NCI-H510A treated with DMSO at 0.1 percent for 48 hours (cell line): ENCODE measurements around the gene NT5DC4.

Experiments used
- DNase-seq: peaks from one replicate; lab custom pipeline; 2025; lab: John Stamatoyannopoulos, UW

Gene NT5DC4

GRCh38 chr2:112720785-112721184, at the start of gene NT5DC4:
Gene NT5DC4 (plus strand): TSS chr2:112721020. CDS start chr2:112721080, 60 bp downstream.
- no peak for DNase-seq

DNA sequence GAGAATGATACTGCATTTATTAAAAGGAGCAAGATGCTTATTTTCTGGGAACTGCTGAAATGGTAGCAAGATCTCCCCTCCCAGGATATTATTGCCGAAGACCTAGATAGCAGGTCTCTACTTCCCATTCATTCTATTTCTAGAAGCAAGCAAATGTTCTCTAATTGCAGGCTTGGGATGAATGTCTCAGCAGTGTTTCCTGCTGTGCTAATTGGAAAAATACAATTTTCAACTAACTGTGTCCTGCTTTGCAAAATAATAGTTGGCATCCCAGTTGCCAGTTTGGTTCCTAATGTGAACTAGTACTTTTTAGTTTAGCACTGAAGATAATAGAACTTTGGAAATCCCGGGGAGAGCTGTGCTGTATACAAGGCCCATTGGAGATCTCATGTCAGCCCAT, 49.0 kb upstream of the NT5DC4 start:
- no peak for DNase-seq

DNA sequence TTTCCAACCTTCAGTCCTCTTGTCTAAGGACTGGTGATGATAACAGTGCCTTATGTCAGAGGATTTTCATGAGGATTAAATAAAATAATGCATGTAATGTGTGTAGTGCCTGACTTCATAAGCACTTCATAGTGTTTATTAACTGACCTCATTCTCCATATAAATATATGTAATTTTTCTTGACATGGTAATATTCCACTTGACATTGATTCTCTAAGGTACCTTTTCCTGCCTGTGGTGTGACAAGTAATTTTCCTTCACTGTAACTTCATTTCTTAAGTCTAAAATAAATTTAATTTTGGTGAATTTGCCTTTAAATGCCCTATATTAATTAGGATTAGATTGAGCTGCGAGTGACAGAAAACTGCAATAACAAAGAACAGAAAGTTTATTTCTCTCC, 47.8 kb upstream of the NT5DC4 start:
- no peak for DNase-seq

- DNase-seq: no peak
Measured at GRCh38 chr2:112674229-112674628, 46.6 kb upstream of the NT5DC4 start.

- DNase-seq: no peak
Measured at GRCh38 chr2:112679484-112679883, 41.3 kb upstream of the NT5DC4 start.

- DNase-seq: no peak
Measured at GRCh38 chr2:112680666-112681101, 40.1 kb upstream of the NT5DC4 start.

DNA sequence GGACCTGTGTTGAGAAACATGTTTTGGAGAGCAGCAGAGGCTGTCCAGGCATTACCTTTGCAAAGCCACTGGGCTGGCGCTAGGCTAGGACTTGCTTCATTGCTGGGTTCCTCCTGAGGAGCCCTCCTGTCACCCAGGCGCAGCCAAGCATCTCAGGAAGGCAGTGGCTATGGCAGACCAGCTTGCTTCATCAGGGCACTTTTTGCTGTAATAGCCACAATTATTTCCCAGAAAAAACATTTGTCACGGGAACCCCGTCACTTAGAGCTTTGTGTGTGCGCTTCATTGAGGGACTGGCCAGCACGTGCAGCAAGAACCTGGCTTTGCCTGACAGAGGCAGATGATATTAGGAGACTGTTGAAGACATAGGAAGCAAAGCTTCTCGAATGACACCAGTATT, 38.7 kb upstream of the NT5DC4 start:
- no peak for DNase-seq

GRCh38 chr2:112683550-112684414, 37.0 kb upstream of the NT5DC4 start:
- no peak for DNase-seq

DNA sequence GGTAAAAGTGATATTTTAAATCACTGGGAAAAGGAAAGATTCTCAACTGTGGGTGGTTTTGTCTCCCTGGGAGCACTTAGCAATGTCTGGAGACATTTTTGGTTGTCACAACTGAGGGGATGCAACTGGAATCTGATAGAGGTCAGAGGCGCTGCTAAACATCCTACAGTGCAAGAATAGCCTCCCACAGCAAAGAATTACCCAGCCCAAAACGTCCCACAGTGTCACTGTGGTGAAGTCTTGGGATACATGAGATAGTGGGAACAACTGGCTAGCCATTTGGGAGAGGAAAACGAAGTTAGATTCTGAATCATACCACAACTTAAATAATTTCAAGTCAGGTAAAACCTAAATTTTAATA, 36.4 kb upstream of the NT5DC4 start:
- DNase-seq: no peak

- DNase-seq: no peak
Measured at GRCh38 chr2:112685271-112685884, 35.4 kb upstream of the NT5DC4 start.

DNA sequence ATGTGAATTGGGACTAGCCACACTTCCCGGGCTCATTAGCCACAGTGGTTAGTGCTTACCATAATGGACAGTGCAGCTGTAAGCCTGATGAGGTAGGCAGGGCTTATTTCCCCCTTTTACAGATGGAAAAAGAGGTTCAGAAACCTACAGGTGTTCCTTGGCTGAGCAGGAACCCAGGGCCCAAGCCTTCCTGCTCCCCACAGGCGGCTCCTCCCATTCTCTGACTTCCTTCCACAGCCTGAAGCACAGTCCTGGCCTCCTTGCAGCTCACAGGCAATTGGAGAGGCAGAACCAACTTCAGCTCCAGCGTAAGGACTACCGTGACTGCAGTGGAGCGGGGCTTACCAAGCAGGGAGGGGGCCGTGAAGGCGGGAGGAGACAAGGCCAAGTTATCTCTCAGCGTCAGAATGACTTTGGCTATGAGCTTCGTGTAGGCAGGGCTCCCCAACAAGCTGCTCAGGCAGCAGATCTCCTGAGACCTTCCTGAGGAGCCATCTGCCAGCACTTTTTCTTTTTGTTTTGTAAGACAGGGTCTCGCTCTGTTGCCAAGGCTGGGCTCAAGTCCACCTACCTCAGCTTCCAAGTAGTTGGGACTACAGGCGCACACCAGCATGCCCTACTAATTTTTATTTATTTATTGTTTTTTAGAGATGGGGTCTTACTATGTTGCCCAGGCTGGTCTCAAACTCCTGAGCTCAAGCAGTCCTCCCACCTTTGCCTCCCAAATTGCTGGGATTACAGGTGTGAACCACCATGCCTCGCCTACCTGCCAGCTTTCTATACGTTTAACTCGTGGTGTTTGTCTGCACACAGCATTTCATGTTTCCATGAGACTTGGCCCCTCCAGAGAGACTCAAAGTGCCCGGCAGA, 34.2 kb upstream of the NT5DC4 start:
- no peak for DNase-seq

GRCh38 chr2:112687522-112687921, 33.3 kb upstream of the NT5DC4 start:
- no peak for DNase-seq

DNA sequence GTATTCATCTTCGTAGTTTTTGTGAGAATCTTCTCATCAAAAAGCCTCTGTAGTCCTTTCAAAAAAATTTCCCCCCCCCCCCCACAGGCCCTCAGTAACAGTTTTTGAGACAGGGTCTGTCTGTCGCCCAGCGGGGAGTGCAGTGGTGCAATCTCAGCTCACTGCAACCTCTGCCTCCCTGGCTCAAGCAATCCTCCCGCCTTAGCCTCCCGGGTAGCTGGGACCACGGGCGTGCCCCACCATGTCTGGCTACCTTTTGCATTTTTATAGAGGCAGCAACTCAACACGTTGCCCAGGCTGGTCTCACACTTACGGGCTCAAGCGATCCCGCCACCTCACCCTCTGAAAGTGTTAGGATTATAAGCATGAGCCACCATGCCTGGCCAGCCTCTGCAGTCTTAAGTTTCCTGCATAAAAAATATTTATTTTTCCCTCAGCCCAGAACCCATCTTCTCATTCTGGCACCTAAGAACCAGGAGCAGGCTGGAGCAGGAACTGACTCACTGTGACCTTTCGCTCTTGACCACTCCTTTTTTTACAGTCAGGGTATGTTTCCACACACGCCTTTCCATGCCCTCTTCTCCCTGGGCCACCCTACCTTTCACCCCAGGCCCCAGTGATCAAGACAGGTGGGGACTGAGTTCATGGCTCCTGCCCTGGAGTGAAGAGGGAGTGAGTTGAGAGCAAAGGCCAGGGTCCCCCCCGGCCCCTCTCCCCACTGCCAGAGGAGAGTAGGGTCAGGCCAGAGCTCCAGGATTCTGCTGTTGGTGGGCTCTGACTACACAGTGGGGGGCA, 32.5 kb upstream of the NT5DC4 start:
- no peak for DNase-seq

GRCh38 chr2:112690853-112691401, 29.9 kb upstream of the NT5DC4 start:
- peak; percentile 9 for DNase-seq

GRCh38 chr2:112691881-112692281, 28.9 kb upstream of the NT5DC4 start:
- DNase-seq: no peak

DNA sequence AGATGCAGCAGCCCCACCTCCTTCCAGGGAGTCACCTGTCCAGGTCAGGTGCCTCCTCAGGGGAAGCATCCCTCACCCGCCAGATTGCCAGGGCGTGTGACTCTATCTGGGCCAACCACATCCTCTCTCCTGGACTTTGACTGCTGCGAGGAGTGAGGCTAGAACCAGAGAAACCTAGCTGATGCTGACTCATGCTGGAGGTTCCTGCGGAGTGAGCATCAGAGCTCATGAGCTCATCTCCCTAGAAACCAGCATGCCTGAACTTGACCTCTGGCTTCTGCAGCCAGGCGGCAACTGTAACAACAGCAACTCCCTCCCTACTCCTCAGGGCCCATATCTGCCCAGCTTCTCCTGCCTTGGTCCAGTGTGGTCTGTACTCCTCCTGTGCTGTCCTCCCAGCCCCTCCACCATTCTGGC, 28.3 kb upstream of the NT5DC4 start:
- DNase-seq: peak; percentile 92

DNA sequence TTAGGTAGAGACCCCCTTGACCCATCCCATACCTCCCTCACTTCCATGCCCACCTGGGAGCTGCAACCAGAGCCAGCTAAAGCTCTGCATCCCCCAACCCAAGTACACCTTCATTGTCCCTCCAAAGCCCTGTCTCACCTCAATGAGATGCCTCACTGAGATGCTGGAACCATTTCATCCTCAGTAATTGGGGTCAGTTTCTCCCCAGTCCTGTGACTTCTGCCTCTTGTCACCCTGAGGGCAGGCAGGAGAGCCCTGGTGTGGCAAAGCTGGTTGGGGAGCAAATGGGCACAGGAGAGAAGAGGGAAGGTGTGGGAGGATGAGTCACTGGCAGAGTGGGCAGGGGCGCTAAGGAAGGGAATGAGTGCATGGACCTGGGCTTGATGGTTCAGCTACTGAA, 27.9 kb upstream of the NT5DC4 start:
- no peak for DNase-seq

DNA sequence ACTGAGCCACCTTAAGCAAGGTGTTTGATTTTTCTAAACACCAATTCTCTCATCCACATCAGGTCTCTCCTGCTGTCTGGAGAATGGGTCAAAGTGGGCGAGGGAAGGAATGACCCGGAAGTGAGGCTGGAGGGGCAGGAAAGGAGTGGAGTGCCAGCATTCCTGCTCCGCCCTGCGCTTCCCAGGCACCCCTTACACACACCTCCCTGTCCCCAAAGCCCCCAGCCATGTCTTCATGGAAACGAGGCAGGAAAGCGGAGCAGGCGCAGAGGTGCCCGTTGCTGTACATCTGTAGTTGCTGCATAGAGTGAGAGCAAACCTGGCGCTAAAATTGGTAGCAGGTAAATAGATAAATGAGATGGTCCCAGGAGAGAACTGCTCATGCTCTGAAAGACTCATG, 27.2 kb upstream of the NT5DC4 start:
- no peak for DNase-seq

DNA sequence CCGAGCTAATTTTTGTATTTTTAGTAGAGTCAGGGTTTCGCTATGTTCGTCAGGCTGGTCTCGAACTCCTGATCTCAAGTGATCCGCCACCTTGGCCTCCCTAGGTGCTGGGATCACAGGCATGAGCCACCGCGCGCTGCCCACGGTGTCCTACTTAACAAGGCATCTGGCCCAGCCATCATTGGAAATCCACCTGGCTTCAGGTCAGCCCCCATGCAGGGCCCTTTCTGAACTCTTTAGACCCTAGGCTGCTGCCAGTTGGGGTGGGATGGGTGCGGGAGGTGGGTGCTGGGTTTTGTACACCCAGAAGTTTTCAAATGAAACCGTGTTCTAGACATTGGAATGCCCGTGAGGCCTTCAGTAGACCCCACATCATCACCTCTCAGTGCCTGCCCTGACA, 26.6 kb upstream of the NT5DC4 start:
- DNase-seq: no peak

DNA sequence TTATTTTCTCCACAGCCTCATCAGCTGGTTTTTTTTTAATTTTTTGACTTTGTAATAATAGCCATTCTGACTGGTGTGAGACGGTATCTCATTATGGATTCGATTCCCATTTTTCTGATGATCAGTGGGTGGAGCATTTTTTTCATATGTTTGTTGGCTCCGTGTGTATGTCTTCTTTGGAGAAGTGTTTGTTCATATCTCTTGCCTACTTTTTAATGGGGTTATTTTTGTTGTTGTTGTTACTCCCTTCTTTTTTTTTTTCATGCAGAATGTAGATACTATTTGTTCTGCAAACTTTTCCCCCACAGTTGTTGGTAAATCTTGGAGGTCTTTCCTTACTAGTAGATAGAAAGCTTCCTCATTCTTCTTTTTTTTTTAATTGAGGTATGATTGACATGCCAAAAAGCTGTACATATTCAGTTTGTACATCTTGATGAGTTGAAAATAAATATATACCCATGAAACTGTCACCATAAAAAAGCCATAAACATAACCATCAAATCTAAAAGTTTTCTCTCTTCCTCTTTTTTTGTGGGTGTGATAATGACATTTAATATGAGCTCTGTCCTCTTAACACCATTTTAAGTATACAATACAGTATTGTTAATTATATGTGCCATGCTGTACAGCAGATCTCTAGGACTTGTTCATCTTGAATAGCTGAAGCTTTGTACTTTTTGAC, 21.8 kb upstream of the NT5DC4 start:
- no peak for DNase-seq
